ENCODE measurements around the gene FBXO39.
A peak's percentile ranks its signal among the peaks of the same experiment; 100 is the strongest.
"Not testable (repeated sequence)": the region's sequence is repeated elsewhere in the genome, so short reads cannot be mapped to it uniquely, and the experiment has no call there.

The FBXO39 gene

GRCh38 chr17:6793748-6794493, 17.9 kb downstream of the FBXO39 start:
- no peak for DNase-seq

- DNase-seq: no peak
These were observed 20.2 kb downstream of the FBXO39 start for GRCh38 chr17:6796017-6796886.

GRCh38 chr17:6796887-6797490, 21.0 kb downstream of the FBXO39 start:
- no peak for DNase-seq

- DNase-seq: no peak
These were observed 21.8 kb downstream of the FBXO39 start for GRCh38 chr17:6797718-6798351.

- DNase-seq: no peak
These were observed 23.7 kb downstream of the FBXO39 start for GRCh38 chr17:6799738-6800137.

- DNase-seq: no peak
These were observed 24.5 kb downstream of the FBXO39 start for GRCh38 chr17:6800422-6801027.

- DNase-seq: no peak
These were observed 35.5 kb downstream of the FBXO39 start for GRCh38 chr17:6811510-6811909.

GRCh38 chr17:6812295-6812694, 36.3 kb downstream of the FBXO39 start:
- DNase-seq: no peak

GRCh38 chr17:6815775-6816174, 39.8 kb downstream of the FBXO39 start:
- DNase-seq: no peak

- not testable (repeated sequence) for DNase-seq
These were observed 40.4 kb downstream of the FBXO39 start for GRCh38 chr17:6816368-6816767.

- no peak for DNase-seq
These were observed 42.9 kb downstream of the FBXO39 start for GRCh38 chr17:6818938-6819337.

GRCh38 chr17:6823011-6823442, 47.0 kb downstream of the FBXO39 start:
- no peak for DNase-seq

- no peak for DNase-seq
These were observed 54.5 kb downstream of the FBXO39 start for GRCh38 chr17:6830383-6830986.

GRCh38 chr17:6831661-6832263, 55.7 kb downstream of the FBXO39 start, which contains the start of gene TEKT1:
TSS of gene TEKT1 (minus strand) at chr17:6831729. CDS start at chr17:6830376, 1,353 bp downstream.
- peak; percentile 59 for DNase-seq

All from effector CD4-positive, alpha-beta T cell (primary cell).